Measurements from ENCODE around the gene RPRD1A.

- TF ChIP-seq CTCF (IDR thresholded peaks at IDR 0.05) (no peak), POLR2A (IDR thresholded peaks at IDR 0.05) (no peak)
Measured at GRCh38 chr18:36023336-36023735, 44.0 kb downstream of the RPRD1A start.

Measured in testis (tissue), 2 donors.